COR-L47 (cell line): ENCODE measurements around the gene TNFRSF25.

Experiments
- DNase-seq: peaks from one replicate; lab custom pipeline; 2025; lab: John Stamatoyannopoulos, UW

TNFRSF25 gene

GRCh38 chr1:6466023-6466422 is at the start of gene TNFRSF25:
TSS of gene TNFRSF25 (minus strand) at chr1:6466173. CDS start at chr1:6466107, 66 bp downstream.
- no peak for DNase-seq

GRCh38 chr1:6515771-6516170 is 49.8 kb upstream of the TNFRSF25 start:
- no peak for DNase-seq

- DNase-seq: no peak
Measured at GRCh38 chr1:6513320-6513801, 47.4 kb upstream of the TNFRSF25 start.

- no peak for DNase-seq
Measured at GRCh38 chr1:6512908-6513280, 46.9 kb upstream of the TNFRSF25 start.

GRCh38 chr1:6512245-6512907 is 46.4 kb upstream of the TNFRSF25 start:
- no peak for DNase-seq

GRCh38 chr1:6511561-6512244 is 45.7 kb upstream of the TNFRSF25 start:
- DNase-seq: no peak

- DNase-seq: no peak
Measured at GRCh38 chr1:6511056-6511455, 45.1 kb upstream of the TNFRSF25 start.

GRCh38 chr1:6510493-6510892 is 44.5 kb upstream of the TNFRSF25 start:
- no peak for DNase-seq

- no peak for DNase-seq
Measured at GRCh38 chr1:6509919-6510291, 43.9 kb upstream of the TNFRSF25 start.

GRCh38 chr1:6509220-6509918 is 43.4 kb upstream of the TNFRSF25 start:
- DNase-seq: no peak

- DNase-seq: no peak
Measured at GRCh38 chr1:6508816-6509189, 42.8 kb upstream of the TNFRSF25 start.

GRCh38 chr1:6508154-6508815 is 42.3 kb upstream of the TNFRSF25 start:
- no peak for DNase-seq

- no peak for DNase-seq
Measured at GRCh38 chr1:6507461-6507911, 41.5 kb upstream of the TNFRSF25 start.

GRCh38 chr1:6507037-6507428 is 41.1 kb upstream of the TNFRSF25 start:
- DNase-seq: no peak

- no peak for DNase-seq
Measured at GRCh38 chr1:6506210-6507036, 40.5 kb upstream of the TNFRSF25 start.

GRCh38 chr1:6505367-6506209 is 39.6 kb upstream of the TNFRSF25 start:
- DNase-seq: no peak

GRCh38 chr1:6504887-6505286 is 38.9 kb upstream of the TNFRSF25 start:
- DNase-seq: no peak

GRCh38 chr1:6503884-6504602 is 38.1 kb upstream of the TNFRSF25 start:
- DNase-seq: no peak

- no peak for DNase-seq
Measured at GRCh38 chr1:6502000-6502891, 36.3 kb upstream of the TNFRSF25 start.
